ENCODE results near the gene EPAS1.
A peak's percentile ranks its signal among the peaks of the same experiment; 100 is the strongest.

The EPAS1 gene

DNA sequence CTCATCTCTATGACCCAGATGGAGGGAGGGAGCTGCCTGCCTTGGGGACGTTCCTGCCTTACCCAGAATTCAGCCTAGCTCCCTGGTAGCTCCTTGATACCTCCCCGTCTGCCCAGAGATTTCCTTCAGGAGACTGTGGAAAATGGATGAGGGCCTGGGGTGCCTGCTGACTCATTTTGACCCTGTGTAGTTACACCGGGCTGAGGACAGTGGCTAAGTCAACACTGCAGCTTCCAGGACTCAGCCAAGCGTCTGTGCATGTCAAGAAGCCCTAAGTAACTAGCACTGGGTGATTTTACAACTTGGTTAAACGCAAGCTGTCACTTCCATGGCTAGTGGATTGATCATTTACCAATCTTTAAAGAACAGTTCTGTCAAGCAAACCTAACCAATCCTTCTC lies 23.3 kb upstream of the EPAS1 start:
- DNase-seq: no peak

DNA sequence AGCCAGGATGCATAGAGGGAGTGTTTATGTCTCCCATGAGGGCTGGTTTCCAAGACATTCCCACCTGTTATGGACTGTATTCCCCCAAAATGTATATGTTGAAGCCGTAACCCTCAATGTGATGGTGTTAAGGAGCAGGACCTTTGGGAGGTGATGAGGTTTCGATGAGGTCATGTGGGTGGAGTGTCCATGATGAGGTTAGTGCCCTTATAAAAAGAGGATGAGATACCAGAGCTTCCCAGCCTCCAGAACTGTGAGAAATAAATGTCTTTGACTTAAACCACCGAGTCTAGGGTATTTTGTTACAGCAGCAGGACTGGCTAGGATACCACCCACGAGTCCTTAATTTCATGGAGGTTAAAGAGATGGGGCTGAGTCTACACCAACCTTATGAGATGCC lies 22.6 kb upstream of the EPAS1 start:
- DNase-seq: no peak

DNA sequence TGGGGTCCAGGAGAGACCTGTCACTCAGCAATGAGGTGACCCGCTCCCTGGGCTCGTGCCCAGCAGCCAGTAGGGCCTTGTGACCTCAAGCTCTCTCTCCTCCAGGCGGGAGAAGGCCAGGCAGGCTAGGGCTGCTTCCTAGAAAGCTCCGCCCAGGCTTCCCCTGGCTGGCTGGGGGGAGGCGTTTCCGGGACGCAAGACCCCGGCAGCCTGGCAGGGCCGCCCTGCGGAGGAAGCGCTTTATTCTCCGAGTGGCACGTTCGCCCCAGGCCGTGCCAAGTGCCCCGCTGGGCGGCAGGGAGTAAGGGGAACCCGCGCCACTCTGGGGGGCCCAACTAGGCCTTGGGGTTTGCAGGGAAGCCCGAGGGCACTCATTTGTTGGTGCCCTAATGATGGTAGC lies 21.2 kb upstream of the EPAS1 start:
- peak; percentile 18 for DNase-seq

DNA sequence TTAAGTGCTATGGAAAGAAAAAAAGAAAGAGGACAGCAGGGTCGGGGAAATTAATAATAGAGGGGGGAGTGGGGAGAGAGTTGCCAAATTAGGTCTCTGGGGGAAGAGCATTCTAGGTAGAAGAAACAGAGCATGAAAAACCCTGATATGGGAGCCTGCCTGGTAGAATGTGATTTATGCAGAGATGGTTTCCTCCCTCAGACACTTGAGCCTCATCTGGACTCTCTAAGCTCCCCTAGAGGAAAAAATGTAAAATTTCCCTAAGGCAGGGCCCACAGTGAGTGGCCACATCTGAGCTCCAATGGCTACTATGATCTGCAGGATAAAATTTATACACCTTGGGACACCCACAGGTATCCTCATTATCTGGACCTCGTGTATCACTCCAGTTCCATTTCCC lies 20.6 kb upstream of the EPAS1 start:
- no peak for DNase-seq

DNA sequence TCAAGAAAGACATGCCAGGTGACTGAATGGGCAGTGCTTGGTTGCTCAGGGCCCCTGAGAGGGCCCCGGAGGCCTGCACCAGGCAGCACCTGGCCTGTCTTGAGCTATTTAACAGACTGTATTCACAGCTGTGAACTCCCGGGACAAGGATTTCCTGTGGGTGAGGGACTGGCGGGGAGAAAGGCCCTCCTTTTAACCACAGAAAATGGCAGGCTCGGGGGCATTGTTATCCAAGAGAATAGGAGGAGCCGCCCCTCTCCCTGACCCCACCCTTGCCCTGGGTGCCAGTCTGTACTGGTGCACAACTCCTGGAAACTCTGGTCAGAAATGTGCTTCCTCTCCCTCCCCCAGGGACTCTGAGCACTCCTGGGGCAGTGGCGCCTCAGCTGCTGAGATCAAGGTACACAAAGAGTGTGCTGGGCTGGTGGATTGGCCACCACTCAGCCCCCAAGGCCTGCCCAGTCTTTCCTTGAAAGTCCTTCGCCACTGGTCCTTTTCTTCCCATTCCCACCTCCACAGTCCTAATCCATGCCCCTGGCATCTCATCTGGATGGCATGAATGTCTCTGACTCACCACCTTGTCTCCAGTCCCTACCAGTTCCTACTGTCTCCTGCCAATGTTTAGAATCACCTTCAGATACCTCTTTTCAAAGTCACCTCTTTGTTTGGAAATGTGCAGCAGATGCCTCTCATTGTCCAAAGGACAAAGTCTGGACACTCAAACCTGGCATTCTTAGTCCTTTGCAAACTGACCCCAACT lies 19.6 kb upstream of the EPAS1 start:
- DNase-seq: no peak

DNA sequence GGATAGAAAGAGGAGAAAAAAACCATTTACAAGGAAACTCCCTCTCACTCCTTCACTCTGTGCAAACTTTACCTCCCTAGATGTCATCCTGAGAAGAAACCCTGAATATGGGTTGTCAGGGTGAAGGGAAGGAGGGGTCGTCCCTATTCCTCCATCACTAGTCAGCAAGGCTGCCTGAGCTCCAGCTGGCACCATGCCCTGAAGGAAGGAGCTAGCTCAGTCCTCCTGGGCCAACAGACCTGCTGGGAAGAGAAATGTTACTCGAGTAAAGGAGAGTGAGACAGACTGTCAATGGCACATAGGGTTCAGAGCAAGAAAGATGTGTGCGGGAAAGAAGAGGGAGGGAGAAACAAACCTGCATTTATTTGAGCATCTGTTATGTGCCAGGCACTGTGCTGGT lies 18.3 kb upstream of the EPAS1 start:
- no peak for DNase-seq

DNA sequence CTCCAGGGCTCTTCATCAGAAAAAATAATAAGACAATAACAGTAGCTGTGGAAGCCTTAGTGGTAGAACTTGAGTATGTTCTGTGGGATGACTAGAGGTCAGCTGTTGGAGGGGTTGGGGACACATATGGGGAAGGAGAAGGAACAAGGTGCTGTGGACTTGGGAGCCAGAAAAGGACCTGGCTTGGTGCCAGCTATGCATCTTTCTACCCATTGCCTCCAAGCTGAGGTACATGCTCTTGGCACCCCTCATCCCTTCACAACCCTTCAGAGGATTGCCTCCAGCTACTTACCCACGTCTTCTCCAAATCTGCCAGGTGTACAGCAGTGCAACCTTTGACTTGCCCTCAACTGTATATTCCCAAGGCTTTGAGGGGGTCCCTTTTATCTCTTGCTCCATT lies 15.3 kb upstream of the EPAS1 start:
- DNase-seq: no peak

DNA sequence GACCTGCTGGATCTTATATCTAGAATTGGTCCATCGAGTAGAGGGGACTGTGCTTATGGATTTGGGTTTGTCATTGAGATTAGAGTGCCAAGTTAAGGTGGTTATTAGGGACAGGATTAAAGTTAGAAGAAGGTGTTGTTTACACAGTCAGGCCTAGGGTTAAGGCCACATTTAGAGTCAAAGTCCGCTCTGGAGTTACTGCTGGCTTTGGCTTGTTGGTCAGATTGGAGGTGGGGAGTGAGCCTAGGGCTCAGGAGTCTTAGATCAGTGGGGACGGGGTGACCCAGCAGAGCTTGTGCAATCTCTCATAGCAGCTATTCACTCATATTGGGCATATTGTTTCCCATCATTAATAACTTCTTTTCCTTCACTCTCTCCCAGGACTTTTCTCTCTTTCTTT lies 13.5 kb upstream of the EPAS1 start:
- no peak for DNase-seq

DNA sequence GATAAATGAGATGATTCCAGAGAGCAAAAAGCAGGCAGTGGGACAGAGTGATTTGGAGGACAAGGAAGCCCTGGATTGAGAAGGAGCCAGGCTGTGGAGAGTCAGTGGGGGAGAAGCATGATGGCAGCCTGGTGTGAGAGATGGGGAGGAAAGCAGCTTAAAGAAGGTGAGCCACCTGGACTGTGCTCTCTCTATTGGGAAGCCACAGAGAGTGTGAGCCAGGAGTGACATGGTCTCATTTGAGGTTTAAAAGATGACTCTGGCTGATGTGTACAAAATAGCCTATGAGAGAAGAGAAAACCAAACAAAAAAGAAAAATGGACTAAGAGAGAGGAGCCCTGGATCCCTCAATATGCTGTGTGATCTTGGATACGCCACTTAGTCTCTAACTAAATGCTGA lies 12.9 kb upstream of the EPAS1 start:
- no peak for DNase-seq

DNA sequence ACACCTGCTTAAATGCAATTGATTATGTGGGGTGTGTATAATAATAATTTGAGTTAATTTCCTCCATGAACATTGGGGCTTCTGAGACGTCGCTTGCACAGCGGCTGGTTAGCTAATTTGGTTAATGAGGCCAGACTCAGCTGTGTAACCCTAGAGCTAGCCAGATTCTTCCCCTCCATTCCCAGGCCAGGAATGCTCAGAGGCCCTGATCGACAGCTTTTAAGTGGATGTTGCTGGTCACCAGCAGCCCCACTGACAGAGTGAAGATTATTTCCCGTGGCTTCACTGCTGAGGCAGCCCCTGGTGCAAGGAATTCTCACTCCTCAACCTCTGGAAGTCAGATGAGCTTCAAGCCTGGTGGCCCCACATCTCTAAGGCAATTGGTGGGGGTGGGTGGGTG lies 12.4 kb upstream of the EPAS1 start:
- DNase-seq: no peak

DNA sequence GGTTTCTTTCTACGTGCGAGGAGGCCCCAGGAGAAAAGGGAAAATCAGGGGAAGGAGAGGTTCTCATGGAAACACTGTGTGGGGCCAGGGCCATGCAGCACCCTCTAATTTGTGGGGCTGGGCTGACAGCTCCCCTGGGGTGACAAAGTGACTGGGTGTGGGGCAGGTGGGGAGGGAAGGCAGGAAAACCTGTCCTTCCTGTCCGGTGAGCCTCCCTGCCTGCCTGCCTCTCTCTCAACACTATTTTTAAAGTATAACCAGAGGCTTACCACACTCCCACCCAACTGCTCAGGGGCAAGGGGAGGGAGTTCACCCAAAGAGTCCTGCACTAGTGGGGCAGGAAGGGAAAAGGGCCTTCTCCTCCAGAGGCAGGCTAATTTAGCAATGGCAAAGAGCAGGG lies 10.5 kb upstream of the EPAS1 start:
- no peak for DNase-seq

DNA sequence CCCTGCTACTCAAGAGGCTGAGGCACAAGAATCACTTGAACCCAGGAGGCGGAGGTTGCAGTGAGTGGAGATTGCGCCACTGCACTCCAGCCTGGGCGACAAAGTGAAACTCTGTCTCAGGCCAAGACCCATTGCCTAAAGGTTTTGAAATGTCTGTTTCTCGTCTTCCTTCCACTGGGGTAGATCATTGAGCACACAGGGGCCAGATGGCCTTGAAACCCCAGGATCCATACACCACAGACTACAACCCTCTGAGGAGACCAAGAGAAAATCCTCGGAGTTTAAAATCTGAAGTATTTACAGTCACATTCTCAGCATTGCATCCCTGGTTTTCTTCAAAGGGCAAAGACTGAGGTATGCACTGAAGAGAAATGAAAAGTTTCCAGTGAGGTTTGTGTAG lies 7.1 kb upstream of the EPAS1 start:
- DNase-seq: no peak

DNA sequence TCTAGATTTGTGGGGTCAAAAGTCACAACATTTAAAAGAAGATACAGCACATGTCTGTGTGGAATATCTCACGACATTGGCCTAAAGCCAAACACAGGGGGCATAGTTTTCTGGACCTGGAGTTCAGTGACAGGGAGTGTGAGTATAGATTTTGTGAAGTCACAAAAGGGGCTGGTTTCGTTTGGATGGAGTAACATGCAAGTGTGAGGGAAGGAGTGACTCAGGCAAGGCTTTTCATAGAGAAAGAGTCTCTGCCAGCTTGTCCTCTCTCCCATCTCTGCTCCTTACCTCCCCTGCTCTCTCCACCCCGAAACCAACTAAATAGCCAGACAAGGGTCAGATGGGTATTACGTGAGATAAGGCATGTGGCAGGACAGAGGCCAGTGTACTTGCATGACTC lies 3.7 kb upstream of the EPAS1 start:
- no peak for DNase-seq

DNA sequence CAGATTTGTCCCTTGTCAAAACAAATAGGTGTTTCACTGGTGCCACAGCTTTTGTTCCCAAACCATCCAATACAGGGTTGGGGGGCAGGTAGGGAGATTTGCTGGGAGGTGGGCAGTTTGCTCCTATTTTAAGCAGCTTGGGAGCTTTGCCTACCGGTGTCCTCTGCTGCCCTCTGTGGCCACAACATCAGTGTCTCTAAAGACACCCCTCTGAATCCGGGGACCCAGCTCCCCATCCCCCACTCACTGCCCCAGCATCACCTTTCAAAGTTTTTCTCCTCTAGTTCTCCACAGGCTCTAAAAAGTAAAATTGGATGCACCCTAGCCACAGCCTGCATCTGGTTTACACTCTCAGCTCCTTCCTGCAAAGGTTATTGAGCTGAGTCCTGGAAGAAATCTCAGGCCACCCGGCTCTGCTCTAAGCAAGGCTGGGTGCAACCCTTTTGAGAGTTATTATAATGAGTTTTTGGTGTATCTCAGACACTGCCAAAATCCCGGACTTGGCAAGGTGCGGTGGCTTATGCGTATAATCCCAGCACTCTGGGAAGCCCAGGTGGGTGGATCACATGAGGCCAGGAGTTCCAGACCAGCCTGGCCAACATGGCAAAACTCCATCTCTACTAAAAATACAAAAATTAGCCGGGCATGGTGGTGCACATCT lies 2.9 kb upstream of the EPAS1 start:
- DNase-seq: no peak

DNA sequence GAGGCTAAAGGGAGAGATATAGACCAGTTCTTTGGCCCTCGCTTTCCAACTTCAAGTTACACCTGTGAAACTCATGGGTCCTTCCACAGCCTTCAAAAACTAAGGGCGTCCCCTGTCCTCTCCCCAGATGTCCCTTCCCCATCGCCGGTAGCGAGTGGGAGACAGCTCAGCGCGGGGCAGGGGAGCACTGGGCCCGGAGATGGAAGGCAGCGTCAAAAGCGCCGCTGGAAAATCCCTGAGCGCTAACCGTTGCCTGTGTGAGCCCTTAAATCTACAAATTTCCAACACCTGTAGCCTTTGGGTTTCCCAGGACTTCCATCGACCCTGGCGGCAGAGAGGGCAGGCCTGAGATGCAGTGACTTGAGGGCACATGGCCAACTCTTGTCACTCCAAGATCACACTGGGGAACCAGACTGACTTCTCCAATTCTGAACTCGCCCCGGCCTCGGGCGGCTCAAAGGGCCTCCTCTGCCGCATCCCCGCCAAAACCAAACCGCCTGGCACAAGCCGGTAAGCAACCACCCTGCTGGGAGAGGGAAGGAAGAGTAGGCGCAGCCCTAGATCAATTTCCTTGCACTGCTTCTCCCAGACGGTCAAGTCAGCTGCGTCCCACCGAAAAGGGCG lies 879 bp upstream of the EPAS1 start:
- no peak for DNase-seq

DNA sequence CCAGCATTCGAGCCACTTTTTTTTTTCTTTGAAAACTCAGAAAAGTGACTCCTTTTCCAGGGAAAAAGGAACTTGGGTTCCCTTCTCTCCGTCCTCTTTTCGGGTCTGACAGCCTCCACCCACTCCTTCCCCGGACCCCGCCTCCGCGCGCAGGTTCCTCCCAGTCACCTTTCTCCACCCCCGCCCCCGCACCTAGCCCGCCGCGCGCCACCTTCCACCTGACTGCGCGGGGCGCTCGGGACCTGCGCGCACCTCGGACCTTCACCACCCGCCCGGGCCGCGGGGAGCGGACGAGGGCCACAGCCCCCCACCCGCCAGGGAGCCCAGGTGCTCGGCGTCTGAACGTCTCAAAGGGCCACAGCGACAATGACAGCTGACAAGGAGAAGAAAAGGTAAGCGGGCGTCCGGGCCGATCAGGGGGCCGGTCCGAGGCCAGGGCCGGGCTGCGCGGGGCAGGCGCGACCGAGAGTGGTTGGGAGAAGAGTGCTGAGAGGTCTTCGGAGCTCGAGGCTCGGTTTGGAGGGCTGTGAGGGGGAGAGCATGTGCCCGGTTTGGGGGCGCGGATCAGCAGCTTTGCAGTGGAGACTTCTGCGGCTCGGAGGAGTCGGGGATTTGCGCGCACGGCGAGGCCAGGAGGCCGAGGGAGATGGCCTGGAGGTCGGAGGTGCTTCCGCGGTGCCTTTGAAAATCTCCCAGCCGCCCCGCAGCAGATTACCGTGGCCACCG lies 502 bp downstream of the EPAS1 start:
- peak; percentile 60 for DNase-seq

DNA sequence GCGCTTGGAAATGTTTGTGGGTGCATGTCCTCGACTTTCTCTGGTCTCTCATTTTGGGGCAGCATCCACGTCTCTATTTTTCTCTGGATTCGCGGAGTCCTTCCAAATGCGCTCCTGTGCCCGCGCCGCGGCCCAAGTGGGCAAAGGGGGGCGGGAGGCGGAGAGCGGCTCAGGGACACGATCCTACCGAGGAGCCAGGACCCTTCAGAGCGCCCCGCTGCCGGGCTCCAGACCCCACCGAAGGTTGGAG lies 990 bp downstream of the EPAS1 start:
- DNase-seq: no peak

DNA sequence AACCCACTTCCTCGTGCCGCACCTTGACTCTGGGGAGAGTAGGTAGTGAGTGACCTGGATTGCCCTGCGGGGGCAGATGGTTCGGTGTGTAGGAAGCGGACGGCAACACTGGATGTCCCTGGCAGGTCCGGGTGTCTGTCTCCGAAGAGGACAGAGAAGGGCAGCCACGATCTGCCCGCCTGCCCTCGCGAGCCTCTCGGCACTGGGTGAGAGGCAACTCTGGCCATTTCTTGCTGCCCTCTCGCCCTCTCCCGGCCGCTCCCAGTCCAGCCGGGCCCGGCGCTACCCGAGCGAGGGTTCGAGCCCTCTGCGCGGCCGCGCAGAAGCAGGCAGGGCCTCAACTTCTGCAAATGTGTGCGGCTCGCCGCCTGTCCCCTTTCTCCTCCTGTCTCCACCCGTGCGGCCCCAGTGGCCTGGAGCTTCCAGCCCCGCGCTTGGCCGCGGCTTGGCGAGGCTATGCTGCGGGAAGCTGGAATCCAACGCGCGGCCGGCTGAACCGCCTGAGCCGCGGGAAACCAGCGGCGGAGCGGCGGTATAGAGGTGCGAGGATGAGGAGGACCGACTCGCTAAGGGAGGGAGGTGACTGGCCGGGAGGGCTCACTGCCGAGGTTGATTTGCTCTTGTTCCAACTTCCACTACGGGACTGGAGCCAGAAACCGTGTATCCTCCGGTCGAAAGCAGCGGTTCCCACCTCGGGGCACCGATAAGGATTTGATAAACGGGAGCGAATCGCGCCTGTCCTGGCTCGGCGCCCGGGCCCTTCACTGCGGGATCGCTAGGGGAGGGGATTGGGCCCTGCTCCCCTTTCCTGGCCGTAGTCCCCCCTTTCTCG lies 1.5 kb downstream of the EPAS1 start:
- no peak for DNase-seq

DNA sequence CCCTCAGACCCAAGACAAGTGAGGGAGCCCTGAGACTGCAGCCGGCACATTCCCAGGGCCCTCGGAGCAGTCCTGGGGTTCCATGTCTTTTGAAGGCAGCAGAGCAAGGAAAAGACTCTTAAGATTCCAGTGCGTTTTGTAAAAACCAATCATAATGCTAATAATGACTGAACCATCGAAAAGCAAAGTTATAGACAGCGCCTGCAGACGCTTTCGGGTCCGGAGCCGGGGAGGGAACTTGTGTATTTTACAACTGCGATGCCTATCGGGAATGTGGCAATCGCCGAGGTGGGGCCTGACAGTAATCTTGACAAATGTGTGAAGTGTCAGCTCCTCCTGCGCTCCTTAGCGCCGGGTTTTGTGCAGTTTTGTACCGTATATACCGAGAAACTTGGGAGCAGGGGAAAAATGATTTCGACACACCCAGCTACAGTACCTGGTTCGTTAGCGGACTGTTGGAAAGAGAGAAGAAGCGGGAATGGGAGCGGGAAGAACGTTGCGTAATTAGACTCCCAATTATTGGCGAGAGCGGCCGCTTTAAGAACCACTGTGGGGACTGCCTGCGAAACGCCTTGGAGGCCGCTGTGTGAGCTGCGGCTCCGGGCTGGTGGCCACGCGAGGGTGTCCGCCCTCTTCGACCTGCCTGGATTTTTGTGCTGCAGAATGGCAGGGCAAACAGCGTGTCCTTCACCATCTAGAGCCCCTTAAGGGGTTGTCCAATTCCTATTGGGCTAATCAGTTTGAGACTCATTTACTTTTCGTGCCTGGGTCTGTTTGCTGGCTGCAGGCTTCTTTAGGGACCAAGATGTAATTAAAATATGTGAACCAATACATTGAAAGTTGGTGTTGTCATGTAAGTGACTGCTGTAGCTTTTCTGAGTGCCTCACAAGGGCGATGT lies 2.4 kb downstream of the EPAS1 start:
- no peak for DNase-seq

DNA sequence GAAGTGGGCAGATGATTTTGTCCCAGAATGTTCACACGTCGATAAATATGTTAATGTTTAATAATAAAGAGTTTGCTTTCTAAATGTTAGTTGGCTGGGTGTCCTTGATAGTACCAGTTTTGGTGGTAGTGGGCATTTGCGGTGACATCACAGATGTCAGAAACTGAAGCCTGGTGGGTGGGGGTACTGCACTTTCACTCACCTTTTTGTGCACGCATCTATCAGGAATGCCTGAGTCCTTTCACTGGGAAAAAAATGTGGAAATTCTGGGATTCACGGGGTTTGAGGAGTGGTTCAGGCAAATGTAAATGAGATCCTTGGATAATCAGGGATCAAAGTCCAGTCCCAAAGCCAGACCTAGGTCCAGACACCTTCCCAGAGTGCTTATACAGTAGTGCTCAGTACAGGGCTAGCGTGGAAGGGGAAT lies 3.2 kb downstream of the EPAS1 start:
- no peak for DNase-seq

DNA sequence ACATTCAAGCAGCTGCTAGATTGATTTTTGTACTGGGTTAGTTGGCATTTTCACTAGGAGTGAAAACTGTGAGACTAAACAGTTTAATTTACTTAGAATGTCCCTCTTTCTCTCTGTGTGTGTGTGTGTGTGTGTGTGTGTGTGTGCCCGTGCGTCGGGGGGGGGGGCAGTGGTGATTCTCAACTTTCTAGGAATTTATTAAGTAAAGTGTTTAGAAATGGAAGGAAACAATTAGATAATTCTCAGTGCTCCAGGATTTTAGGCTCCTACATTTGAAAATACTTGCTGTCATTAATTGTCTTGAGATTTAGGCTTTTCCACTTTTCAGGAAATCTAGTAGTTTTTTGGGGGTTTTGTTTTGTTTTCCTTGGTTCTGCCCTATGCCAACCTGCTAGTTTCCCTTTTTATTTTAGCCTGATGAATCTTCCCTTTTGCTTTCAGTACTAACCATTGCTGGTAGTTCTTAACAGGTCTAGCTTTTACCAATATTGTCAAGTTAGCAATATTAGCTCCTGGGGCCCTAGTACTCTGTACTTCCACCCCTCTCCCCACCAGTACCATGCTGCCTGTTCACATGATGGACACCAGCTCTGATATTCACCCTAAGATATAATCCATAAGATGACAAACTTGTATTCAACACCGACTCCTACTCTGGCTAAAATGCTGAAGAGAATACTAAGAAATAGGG lies 4.9 kb downstream of the EPAS1 start:
- DNase-seq: no peak

All from effector CD8-positive, alpha-beta T cell (primary cell).